ENCODE results near the gene PROP1.
"Not testable (repeated sequence)": the region's sequence is repeated elsewhere in the genome, so short reads cannot be mapped to it uniquely, and the experiment has no call there.

DNA sequence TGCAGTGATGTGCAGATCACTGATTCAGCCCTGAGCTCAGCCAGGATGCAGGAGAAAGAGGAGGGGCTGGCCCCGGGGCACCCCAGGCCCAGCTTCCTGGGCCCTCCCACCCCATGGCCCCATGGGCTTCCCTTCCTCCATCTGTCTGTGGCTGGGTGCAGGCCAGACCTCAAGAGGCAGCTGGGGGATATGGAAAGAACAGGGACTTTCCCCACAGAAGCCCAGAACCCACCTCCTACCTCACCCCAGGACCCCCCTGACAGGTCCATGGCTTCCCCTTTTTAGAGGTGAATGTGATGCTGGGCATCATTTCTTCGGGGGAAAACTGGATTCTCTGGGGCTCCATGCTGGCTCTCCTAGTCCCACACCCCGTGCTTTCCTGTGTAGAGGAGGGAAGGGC is 53.1 kb downstream of the PROP1 start:
- TF ChIP-seq, protein P1, sequence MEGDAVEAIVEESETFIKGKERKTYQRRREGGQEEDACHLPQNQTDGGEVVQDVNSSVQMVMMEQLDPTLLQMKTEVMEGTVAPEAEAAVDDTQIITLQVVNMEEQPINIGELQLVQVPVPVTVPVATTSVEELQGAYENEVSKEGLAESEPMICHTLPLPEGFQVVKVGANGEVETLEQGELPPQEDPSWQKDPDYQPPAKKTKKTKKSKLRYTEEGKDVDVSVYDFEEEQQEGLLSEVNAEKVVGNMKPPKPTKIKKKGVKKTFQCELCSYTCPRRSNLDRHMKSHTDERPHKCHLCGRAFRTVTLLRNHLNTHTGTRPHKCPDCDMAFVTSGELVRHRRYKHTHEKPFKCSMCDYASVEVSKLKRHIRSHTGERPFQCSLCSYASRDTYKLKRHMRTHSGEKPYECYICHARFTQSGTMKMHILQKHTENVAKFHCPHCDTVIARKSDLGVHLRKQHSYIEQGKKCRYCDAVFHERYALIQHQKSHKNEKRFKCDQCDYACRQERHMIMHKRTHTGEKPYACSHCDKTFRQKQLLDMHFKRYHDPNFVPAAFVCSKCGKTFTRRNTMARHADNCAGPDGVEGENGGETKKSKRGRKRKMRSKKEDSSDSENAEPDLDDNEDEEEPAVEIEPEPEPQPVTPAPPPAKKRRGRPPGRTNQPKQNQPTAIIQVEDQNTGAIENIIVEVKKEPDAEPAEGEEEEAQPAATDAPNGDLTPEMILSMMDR (IDR thresholded peaks at IDR 0.05) = not testable (repeated sequence)
- not testable (repeated sequence) for TF ChIP-seq POLR2A (IDR thresholded peaks at IDR 0.05)

All from upper lobe of left lung (tissue), 4 donors.